Measurements from ENCODE around the gene GLS.

DNA sequence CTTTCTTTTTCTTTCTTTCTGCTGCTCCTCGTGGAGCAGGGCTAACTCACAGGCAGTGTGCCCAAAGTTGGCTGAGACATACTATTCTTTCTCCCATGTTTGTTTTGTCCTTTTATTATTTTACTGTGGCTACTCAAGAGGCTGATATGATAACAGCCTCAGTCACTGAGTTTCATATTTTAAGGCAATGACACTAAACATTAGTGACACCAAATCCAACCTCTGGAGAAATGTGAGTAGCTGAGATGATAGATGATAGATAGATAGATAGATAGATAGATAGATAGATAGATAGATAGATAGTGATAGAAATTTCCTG, 45.8 kb upstream of the GLS start:
- no peak for TF ChIP-seq CTCF (IDR thresholded peaks at IDR 0.05)
- TF ChIP-seq POLR2A (IDR thresholded peaks at IDR 0.05), result no peak
- no peak for TF ChIP-seq POLR2AphosphoS5 (IDR thresholded peaks at IDR 0.05; ENCODE audit: insufficient read depth in 1 of 2, low read depth in 1 of 2)

All from vagina (tissue), 2 donors.